BJ (cell line): ENCODE measurements around the gene RIMBP2. TPM values are rescaled to one million over a fixed set of nuclear protein-coding genes. Genes with fewer than 3 reads are reported as not detected.

Experiments
- CTCF ChIA-PET: fragments of 350-600 bp; formaldehyde crosslinking; extraction: SDS; loops from one replicate; lab custom pipeline; 2021; ENCODE audit warnings: antibody characterized with exemption, inconsistent platforms; lab: Yijun Ruan, JAX
- POLR2A ChIA-PET: fragments of 300-600 bp; sonication (Branson Sonifier 250); formaldehyde crosslinking; extraction: SDS; loops from one replicate; lab custom pipeline; 2021; ENCODE audit warnings: antibody characterized with exemption; lab: Charles Lee
- DNase-seq: peaks from one replicate; pipeline ENCODE4 v3.0.0-alpha.2; 2011; ENCODE audit warnings: low read depth
- H3K27me3 ChIP-seq: 2 replicates; pipeline ENCODE4 v1.6.0; 2011; ENCODE audit warnings: low read length; ENCODE audit not compliant: control insufficient read depth, insufficient read depth
- H3K36me3 ChIP-seq: 2 replicates; pipeline ENCODE4 v1.5.1; 2011; ENCODE audit warnings: low read length; ENCODE audit not compliant: control insufficient read depth, insufficient read depth
- H3K4me3 ChIP-seq: 2 replicates; pipeline ENCODE4 v1.5.1; 2011; ENCODE audit warnings: low read depth, mild to moderate bottlenecking, control low read depth, low read length
- CTCF ChIP-seq: IDR thresholded peaks from 2 replicates; pipeline ENCODE4 v1.5.1; 2011; ENCODE audit warnings: low read depth, mild to moderate bottlenecking, control low read depth, inconsistent platforms, low read length, moderate library complexity; ENCODE audit not compliant: insufficient read depth
- polyA plus RNA-seq: library from polyadenylated mRNA; depleted of rRNA; stranded (reverse); fragments of >200 nt; gene quantifications from 2 replicates; pipeline ENCODE4 v1.2.3, GENCODE V29; 2011

RIMBP2 gene
- polyA plus RNA-seq, 1 experiment = 0.05 TPM

GRCh38 chr12:130494736-130495135, 221.4 kb downstream of the RIMBP2 start:
- ChIA-PET POLR2A (no interaction called here), CTCF (no interaction called here)
- H3K4me3 ChIP-seq = no peak overlapping the region
- H3K27me3 ChIP-seq = no peaks in the 10 kb centered on the region
- H3K36me3 ChIP-seq = no peaks in the 10 kb centered on the region
- no peak for TF ChIP-seq CTCF
- DNase-seq = no peak

- no peak for TF ChIP-seq CTCF
- DNase-seq = no peak
- H3K36me3 ChIP-seq = no peaks in the 10 kb centered on the region
- H3K4me3 ChIP-seq = no peak overlapping the region
- CTCF ChIA-PET = no interaction called here
- no peaks in the 10 kb centered on the region for H3K27me3 ChIP-seq
- POLR2A ChIA-PET = no interaction called here
Observed at GRCh38 chr12:130493951-130494350, 222.1 kb downstream of the RIMBP2 start.

- ChIA-PET CTCF (no interaction called here), POLR2A (no interaction called here)
- Histone ChIP-seq H3K36me3 (no peaks in the 10 kb centered on the region), H3K27me3 (no peaks in the 10 kb centered on the region), H3K4me3 (no peak overlapping the region)
- no peak for DNase-seq
- TF ChIP-seq CTCF = no peak
Observed at GRCh38 chr12:130491421-130492357, 224.4 kb downstream of the RIMBP2 start.

GRCh38 chr12:130490674-130491073, 225.4 kb downstream of the RIMBP2 start:
- Histone ChIP-seq H3K27me3 (no peaks in the 10 kb centered on the region), H3K4me3 (no peak overlapping the region), H3K36me3 (no peaks in the 10 kb centered on the region)
- no peak for DNase-seq
- ChIA-PET CTCF (no interaction called here), POLR2A (no interaction called here)
- TF ChIP-seq CTCF = no peak

GRCh38 chr12:130489293-130489692, 226.8 kb downstream of the RIMBP2 start:
- Histone ChIP-seq H3K4me3 (no peak overlapping the region), H3K27me3 (no peaks in the 10 kb centered on the region), H3K36me3 (no peaks in the 10 kb centered on the region)
- ChIA-PET POLR2A (no interaction called here), CTCF (no interaction called here)
- DNase-seq = no peak
- TF ChIP-seq CTCF = no peak
